Activated CD8-positive, alpha-beta memory T cell treated with anti-CD3 and anti-CD28 coated beads for 4 hours (primary cell): ENCODE results near the gene LIN9.
"Not testable (repeated sequence)": the region's sequence is repeated elsewhere in the genome, so short reads cannot be mapped to it uniquely, and the experiment has no call there.

Source experiments
- DNase-seq, 2 donors: peaks; one replicate each; pipeline ENCODE4 v3.0.0-alpha.2; 2020; ENCODE audit warnings: low read depth in 2 of 2

Gene LIN9

GRCh38 chr1:226308723-226309397 lies at the start of gene LIN9:
Gene LIN9 (minus strand): TSS chr1:226309164. CDS start chr1:226309139, 25 bp downstream.
- DNase-seq = peak; percentile 81 to 83

DNA sequence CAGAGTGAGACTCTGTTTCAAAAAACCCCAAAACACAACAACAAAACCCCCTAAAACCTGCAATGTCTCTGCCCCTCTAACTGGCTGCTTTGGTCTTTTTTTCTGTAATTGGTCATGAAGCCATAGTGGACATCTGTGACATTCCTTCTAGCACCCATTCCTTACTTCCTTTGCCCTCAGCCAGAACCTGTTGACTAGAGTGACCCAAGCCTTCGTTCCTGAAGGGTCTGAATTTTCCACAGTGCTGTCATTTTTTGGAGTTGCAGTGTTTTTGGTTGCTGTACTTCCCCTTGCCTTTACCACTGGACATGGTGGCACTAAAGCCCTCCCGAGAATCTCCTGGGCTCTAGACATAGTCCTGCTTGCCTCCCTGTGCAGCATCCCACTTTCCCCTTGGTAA lies 48.5 kb upstream of the LIN9 start:
- DNase-seq = no peak

- no peak for DNase-seq
Measured at GRCh38 chr1:226355669-226356551, 46.9 kb upstream of the LIN9 start.

- DNase-seq = no peak
Measured at GRCh38 chr1:226355016-226355415, 46.1 kb upstream of the LIN9 start.

- DNase-seq = no peak
Measured at GRCh38 chr1:226353698-226354525, 44.9 kb upstream of the LIN9 start.

DNA sequence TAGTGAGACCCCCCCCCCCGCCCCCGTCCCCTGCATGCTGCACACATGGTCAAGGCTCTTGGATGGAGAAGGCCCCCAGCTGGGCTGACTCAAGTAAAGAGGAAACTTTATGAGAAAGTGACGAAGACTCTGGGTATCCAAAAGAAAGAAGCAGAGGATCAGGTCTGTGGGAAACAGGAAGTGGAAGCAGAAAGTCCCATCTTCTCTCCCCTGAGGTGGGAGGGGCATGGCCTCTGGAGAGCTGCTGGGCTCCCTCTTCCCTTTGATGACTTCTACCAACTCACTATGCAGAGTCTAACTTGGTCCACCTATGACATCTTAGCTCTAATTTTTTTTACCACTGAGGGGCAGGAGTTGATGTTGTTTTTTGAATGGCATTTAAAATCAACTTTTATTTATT lies 42.7 kb upstream of the LIN9 start:
- no peak for DNase-seq

- no peak for DNase-seq
Measured at GRCh38 chr1:226350519-226350865, 41.5 kb upstream of the LIN9 start.

DNA sequence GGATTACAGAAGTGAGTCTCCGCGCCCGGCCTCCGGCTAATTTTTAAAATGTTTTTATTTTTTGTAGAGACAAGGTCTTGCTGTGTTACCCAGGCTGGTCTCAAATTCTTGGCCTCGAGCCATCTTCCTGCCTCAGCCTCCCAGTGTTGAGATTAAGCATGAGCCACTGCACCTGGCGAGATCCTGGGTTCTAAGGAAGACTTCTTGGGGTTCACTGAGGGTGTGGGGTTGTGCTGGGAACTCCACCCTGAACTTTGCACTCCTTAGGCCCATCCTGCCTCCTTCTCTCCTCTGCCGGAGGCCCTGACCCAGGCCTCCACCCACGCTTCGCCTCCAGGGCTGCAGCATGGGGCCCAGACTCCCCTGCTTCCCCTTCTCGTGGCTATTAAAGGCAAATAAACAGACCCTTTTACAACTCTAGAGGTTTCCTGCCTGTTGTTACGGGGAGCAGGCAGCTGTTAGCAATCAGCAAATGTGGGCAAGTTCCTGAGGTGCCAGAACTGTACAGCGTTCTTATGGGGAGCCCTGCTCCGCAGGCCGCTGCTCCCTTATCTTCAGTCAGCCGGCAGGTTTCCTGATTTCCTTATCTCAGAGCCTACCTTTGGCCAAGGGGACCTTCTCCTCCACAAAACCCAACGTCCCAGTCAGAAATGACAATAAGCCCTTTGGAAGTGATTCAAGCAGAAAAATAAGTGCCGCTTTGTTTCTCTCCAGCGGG lies 41.0 kb upstream of the LIN9 start:
- no peak for DNase-seq

DNA sequence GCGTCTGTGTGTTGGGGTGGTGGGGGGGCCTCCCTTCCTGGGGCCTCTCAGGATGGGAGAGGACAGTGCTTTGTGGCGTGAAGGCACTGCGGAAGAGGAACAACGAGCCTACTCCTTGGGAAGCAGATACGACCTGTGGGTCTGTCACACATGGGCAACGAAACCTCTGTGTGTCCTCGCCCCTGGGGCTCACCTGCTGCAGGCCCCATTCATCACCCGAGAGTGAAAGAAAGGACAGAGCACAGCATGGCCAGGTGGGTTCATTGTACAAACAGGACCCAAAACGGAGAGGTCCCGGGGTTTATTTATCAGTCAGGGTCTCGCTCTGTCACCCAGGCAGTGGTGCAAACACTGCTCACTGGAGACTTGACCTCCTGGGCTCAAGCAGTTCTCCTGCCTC lies 40.1 kb upstream of the LIN9 start:
- DNase-seq = no peak

GRCh38 chr1:226344441-226345259 lies 35.7 kb upstream of the LIN9 start:
- DNase-seq = no peak

DNA sequence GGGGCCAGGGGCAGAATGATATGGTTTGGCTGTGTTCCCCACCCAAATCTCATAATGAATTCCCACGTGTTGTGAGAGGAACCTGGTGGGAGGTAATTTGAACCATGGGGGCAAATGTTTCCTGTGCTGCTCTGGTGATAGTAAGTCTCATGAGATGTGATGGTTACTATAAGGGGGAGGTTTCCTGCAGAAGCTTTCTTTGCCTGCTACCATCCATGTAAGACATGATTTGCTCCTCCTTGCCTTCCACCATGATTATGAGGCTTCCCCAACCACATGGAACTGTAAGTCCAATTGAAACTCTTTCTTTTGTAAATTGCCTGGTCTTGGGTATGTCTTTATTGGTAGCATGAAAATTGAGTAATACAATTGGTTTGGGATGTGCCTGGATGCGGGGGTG lies 33.7 kb upstream of the LIN9 start:
- DNase-seq = no peak

DNA sequence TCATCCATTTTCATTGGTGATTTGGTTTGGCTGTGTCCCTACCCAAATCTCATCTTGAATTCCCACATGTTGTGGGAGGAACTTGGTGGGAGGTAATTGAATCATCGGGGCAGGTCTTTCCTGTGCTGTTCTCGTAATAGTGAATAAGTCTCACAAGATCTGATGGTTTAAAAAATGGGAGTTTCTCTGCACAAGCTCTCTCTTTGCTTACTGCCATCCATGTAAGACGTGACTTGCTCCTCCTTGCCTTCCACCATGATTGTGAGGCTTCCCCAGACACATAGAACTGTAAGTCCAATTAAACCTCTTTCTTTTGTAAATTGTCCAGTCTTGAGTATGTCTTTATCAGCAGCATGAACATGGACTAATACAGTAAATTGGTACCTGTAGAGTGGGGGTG lies 31.1 kb upstream of the LIN9 start:
- DNase-seq = not testable (repeated sequence)

DNA sequence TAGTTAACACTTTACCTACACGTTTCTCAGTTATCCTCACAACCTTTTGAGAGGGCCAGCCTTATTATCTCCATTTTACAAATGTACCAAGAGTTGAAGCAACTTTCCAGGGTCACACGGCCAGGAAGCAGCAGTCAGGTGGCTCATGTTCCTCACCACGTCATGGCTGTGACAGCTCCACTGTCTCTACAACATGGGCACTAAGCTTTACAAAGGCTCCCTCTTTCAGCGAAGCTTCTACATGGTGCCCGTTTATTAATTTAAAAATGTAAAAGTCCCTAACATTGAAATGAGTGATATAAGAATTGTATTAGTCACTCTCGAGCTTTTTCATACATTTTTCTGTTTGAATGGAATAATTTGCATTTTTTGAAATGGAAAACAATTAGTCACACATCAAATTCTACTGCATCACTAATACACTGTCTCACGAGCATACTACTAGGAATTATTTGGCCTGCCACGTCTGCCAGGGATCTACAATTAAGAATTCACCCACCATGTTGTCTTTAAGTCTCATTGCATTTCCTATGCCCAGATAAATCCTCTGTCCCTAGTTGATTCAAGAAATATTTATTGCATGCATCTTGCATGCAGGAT lies 28.4 kb upstream of the LIN9 start:
- no peak for DNase-seq

GRCh38 chr1:226335661-226336060 lies 26.7 kb upstream of the LIN9 start:
- DNase-seq = no peak

DNA sequence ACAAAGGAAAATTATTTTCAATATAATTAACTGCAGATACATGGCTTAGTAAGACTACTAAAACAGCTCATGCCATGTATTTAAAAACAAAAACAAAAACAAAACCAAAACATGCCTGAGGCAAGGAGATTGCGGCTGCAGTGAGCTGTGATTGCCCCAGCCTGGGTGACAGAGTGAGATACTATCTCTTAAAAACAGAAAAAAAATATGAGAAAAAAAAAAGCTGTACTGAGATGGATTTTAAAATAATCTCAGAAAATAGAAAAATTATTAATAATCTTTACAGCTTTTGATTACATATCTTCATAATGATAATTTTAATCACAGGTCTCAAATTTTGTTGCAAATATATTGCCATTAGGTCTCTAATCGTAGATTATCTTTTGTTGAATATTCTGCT lies 24.0 kb upstream of the LIN9 start:
- DNase-seq = no peak

- DNase-seq = no peak
Measured at GRCh38 chr1:226329237-226329636, 20.3 kb upstream of the LIN9 start.

DNA sequence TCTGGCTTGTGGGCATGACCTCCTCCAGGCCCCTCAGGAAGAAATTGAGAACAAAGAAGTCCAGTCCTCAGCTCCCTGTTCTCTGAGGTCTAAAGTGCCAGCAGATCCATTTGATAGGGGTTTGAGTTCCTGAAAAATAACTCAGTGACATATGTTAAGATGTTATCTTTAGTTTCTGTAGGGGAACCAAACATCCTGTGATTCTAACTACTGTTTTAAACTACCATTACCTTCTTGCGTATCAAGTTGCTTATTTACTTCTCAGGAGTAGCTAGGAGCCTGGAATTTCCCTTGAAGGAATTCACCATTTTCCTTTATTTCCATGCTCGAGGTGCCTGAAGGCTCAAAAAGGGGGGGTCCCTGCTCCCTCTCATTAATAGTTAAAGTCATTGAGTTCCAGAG lies 18.8 kb upstream of the LIN9 start:
- DNase-seq = no peak

DNA sequence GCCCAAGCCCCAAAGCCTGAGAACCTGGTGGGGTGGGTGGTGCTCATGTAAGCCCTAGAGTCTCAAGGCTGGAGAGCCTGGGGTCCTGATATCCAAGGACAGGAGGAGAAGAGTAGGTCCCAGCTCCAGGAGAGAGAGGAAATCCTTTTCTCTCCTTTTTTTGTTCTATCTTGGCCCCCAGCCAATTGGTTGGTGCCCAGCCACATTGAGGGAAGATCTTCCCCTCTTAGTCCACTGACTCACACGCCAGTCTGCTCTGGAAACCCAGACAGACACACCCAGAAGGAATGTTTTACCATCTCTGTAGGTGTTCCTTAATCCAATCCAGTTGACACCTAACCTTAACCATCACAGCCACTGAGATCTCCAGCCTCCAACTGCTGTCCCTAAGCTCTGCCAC lies 16.2 kb upstream of the LIN9 start:
- DNase-seq = no peak

- DNase-seq = no peak
Measured at GRCh38 chr1:226324479-226324878, 15.5 kb upstream of the LIN9 start.

DNA sequence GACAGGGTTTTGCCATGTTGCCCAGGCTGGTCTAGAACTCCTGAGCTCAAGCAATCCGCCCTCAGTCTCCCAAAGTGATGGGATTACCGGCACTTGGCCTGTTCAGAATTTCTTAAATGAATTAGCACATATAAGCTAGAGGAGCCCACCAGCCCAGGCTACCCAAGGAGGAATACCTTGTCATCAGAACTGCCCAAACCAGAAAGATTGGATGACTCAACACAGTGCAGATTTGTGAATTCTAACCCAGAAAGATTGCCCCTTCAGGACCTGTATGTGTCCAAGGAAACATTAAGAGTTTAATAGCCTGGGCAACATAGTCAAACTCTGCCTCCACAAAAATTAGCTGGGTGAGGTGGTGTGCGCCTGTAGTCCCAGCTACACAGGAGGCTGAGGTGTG lies 14.0 kb upstream of the LIN9 start:
- DNase-seq = no peak

DNA sequence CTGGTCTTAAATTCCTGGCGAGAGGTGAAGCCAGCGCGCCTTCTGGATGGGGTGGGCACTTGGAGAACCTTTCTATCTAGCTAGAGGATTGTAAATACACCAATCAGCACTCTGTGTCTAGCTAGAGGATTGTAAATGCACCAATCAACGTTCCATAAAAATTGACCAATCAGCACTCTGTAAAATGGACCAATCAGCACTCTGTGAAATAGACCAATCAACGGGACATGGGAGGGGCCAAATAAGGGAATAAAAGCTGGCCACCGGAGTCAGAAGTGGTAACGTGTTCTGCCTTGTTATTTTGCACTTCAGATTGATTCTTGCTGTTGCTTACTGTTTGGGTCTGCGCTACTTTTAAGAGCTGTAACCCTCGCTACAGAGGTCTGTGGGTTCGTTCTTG lies 12.0 kb upstream of the LIN9 start:
- no peak for DNase-seq
